Testis (tissue), 3 donors: ENCODE data around the gene MFSD2B. TPM values are rescaled to one million over a fixed set of nuclear protein-coding genes. Genes with fewer than 3 reads are reported as not detected.

ENCODE experiments used
- DNase-seq: peaks from one replicate; pipeline ENCODE4 v3.0.0-alpha.2; 2019
- H3K27ac ChIP-seq, 2 donors: fragments of 200-600 bp; sonication (generic); one replicate each; pipeline ENCODE4 v1.5.1; 2019
- H3K27me3 ChIP-seq: fragments of 200-600 bp; sonication (generic); one replicate; pipeline ENCODE4 v1.5.1; 2019
- H3K36me3 ChIP-seq: fragments of 200-600 bp; sonication (generic); one replicate; pipeline ENCODE4 v1.5.1; 2017; ENCODE audit warnings: low read depth; ENCODE audit errors: missing control alignments
- H3K4me1 ChIP-seq: fragments of 200-600 bp; sonication (generic); one replicate; pipeline ENCODE4 v1.5.1; 2019
- H3K4me3 ChIP-seq, 2 donors: fragments of 200-600 bp; sonication (generic); one replicate each; pipeline ENCODE4 v1.5.1; 2017 to 2019
- H3K9me3 ChIP-seq: fragments of 200-600 bp; sonication (generic); one replicate; pipeline ENCODE4 v1.5.1; 2017
- POLR2A ChIP-seq: fragments of 450-650 bp; IDR thresholded peaks from one replicate; pipeline ENCODE4 v1.6.1; 2017; ENCODE audit warnings: antibody characterized with exemption, mild to moderate bottlenecking, moderate library complexity
- WGBS, 2 donors: methylation state at CpG; one replicate each; pipeline ENCODE4 v1.1.5; 2018; 5-methylcytosine and 5-hydroxymethylcytosine counted together
- intact Hi-C: fragments of 100-400 bp; cut with DNase I; formaldehyde crosslinking; loops from one replicate; pipeline ENCODE4 v1.15.1; 2023; ENCODE audit warnings: low total_unique reads
- polyA plus RNA-seq: library from polyadenylated mRNA; stranded (reverse); fragments of 350-450 nt; fragmentation: Illumina TruSeq; extraction: RNeasy Lipid Tissue Mini Kit (QIAGEN cat#74804); gene quantifications from one replicate; pipeline ENCODE4 v1.2.3, GENCODE V29; 2014; ENCODE audit warnings: low read depth, low replicate concordance; ENCODE audit not compliant: insufficient read depth
- small RNA-seq, 2 donors: library from RNA; depleted of rRNA; stranded (forward); fragments of <200 nt; gene quantifications; one replicate each; pipeline ENCODE3, GENCODE V24; 2016
- total RNA-seq, 2 donors: library from RNA; depleted of rRNA; stranded (reverse); fragments of >200 nt; gene quantifications; one replicate each; pipeline ENCODE4 v1.2.3, GENCODE V29; 2016
- TF ChIP-seq, protein P1 (sequence below), 3 experiments: fragments of 450-650 bp in 2 of 3; fragments of 200-600 bp in 1 of 3; sonication (generic) in 1 of 3; IDR thresholded peaks; one replicate each; pipeline ENCODE4 v1.5.1; 2016 to 2019; ENCODE audit warnings: antibody characterized with exemption in 3 of 3, mild to moderate bottlenecking in 2 of 3, moderate library complexity in 1 of 3

Gene MFSD2B
- total and polyA plus RNA-seq, 3 donors from 2014 or later = 0.39 to 0.94 (median 0.50) TPM

DNA sequence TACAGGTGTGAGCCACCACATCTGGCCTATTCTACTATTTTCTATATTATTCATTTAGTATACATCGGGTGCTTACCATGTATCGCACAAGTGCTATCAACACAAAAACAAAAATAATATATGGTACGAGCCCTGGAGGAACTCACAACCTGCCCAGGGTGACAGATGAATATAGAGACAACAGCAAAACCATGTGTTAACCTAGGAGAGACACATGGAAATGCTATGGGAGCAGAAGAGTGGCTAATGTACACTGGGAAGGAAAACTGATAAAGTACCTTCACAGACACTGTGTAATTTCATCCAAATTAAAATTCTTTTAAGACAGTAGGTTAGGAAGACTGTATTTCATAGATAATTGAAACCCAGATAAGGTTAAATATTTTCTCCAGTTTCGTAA, 62.4 kb downstream of the MFSD2B start:
- intact Hi-C loops = no loop called here
- WGBS, 2 donors = 92% methylated on average over 4 of the region's 4 CpGs
- TF ChIP-seq, protein P1, sequence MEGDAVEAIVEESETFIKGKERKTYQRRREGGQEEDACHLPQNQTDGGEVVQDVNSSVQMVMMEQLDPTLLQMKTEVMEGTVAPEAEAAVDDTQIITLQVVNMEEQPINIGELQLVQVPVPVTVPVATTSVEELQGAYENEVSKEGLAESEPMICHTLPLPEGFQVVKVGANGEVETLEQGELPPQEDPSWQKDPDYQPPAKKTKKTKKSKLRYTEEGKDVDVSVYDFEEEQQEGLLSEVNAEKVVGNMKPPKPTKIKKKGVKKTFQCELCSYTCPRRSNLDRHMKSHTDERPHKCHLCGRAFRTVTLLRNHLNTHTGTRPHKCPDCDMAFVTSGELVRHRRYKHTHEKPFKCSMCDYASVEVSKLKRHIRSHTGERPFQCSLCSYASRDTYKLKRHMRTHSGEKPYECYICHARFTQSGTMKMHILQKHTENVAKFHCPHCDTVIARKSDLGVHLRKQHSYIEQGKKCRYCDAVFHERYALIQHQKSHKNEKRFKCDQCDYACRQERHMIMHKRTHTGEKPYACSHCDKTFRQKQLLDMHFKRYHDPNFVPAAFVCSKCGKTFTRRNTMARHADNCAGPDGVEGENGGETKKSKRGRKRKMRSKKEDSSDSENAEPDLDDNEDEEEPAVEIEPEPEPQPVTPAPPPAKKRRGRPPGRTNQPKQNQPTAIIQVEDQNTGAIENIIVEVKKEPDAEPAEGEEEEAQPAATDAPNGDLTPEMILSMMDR (IDR thresholded peaks at IDR 0.05) = no peak
- no peak for TF ChIP-seq POLR2A
- no peaks in the 10 kb centered on the region for H3K36me3 ChIP-seq
- DNase-seq = no peak
- H3K4me3 ChIP-seq = no peak overlapping the region
- no peaks in the 10 kb centered on the region for H3K9me3 ChIP-seq
- H3K27me3 ChIP-seq = no peaks in the 10 kb centered on the region
- H3K27ac ChIP-seq = no peak overlapping the region
- H3K4me1 ChIP-seq = peaks cover 6% of the 10 kb centered on the region

DNA sequence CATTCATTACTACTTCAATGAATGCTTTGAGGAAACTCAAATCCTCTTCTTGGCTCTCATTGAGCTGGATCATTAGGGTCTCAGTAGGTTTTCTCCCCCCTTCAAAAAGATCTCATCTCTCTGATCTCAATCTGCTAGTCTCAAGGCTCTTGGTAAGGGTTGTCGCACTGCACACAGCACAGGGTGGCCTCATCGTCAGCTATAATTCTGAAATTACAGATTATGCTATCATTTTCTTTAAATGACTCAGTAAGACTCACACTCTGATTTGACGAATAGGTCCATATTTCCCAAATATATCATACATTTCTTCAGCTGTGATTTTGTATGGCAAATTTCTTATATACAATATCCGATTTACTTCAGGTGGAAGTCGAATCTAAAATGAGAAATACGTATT, 63.9 kb downstream of the MFSD2B start:
- Histone ChIP-seq H3K9me3 (no peaks in the 10 kb centered on the region), H3K27me3 (no peaks in the 10 kb centered on the region), H3K36me3 (no peaks in the 10 kb centered on the region), H3K27ac (no peak overlapping the region), H3K4me3 (no peak overlapping the region), H3K4me1 (peaks cover 11% of the 10 kb centered on the region)
- TF ChIP-seq POLR2A = no peak
- TF ChIP-seq, protein P1 (IDR thresholded peaks at IDR 0.05) = no peak
- no peak for DNase-seq
- 89 to 96% methylated on average over 6 of the region's 6 CpGs for WGBS, 2 donors
- intact Hi-C loops = no loop called here

DNA sequence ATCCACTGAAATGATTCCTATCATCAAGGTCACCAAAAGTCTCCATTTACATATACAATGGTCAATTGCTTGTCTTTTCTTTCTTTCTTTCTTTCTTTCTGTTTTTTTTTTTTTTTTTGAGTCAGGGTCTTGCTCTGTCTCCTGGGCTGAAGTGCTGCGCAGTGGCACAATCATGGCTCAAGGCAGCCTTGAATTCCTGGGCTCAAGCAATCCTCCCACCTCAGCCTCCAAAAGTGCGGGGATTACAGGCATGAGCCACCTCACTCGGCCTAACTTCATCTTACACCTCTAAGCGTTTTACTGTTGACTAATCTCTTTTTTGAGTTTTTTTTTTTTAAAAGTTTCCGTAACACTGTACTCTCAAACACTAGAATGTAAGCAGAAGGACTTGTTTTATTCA, 65.4 kb downstream of the MFSD2B start:
- 43 to 56% methylated on average over 5 of the region's 5 CpGs for WGBS, 2 donors
- H3K27ac ChIP-seq = no peak overlapping the region
- DNase-seq = no peak
- TF ChIP-seq POLR2A = no peak
- TF ChIP-seq, protein P1 (IDR thresholded peaks at IDR 0.05) = no peak
- H3K27me3 ChIP-seq = no peaks in the 10 kb centered on the region
- peaks cover 11% of the 10 kb centered on the region for H3K4me1 ChIP-seq
- H3K4me3 ChIP-seq = peak overlapping the region in 1 of 2 donors; percentile 78
- H3K36me3 ChIP-seq = no peaks in the 10 kb centered on the region
- intact Hi-C loops = loop anchor here (5.0 kb wide), 1 partner anchor 148 kb away; the partner anchor contains the start of gene ATAD2B
- no peaks in the 10 kb centered on the region for H3K9me3 ChIP-seq

Small RNA genes lying within 50 kb of the gene (small RNA-seq; reads per million reads assigned to genes)
- gene RN7SL610P (0 reads per million in 2 donors), gene RNU6-370P (0 reads per million in 2 donors)

Other genes starting within 250 kb of the MFSD2B start
- gene ATAD2B, start 83.0 kb upstream of the MFSD2B start, total RNA-seq = 10 to 100 TPM; 23.2 to 32.3 TPM
- gene ATAD2B, start 83.0 kb upstream of the MFSD2B start, polyA plus RNA-seq = 11.7 TPM
- 10 to 100 TPM; 11.9 to 18.4 TPM for gene UBXN2A, start 69.6 kb upstream of the MFSD2B start, total RNA-seq
- gene UBXN2A, start 69.6 kb upstream of the MFSD2B start, polyA plus RNA-seq = 9.4 TPM
- 10 to 100 TPM in 1 of 2 donors, 1 to 10 TPM in 1; 9.8 to 11.5 TPM for gene WDCP, start 37.3 kb downstream of the MFSD2B start, total RNA-seq
- 10.4 TPM for gene WDCP, start 37.3 kb downstream of the MFSD2B start, polyA plus RNA-seq
- gene FKBP1B, start 39.7 kb downstream of the MFSD2B start, total RNA-seq = 1 to 10 TPM; 2.7 to 3.0 TPM
- gene FKBP1B, start 39.7 kb downstream of the MFSD2B start, polyA plus RNA-seq = 3.6 TPM
- 10 to 100 TPM; 69.3 to 87.4 TPM for gene SF3B6, start 66.2 kb downstream of the MFSD2B start, total RNA-seq
- gene SF3B6, start 66.2 kb downstream of the MFSD2B start, polyA plus RNA-seq = 142 TPM
- gene TP53I3, start 74.7 kb downstream of the MFSD2B start, total RNA-seq = 10 to 100 TPM; 31.3 to 36.5 TPM
- 70.4 TPM for gene TP53I3, start 74.7 kb downstream of the MFSD2B start, polyA plus RNA-seq
- gene PFN4, start 113.2 kb downstream of the MFSD2B start, total RNA-seq = 10 to 100 TPM; 39.8 to 62.8 TPM
- 248 TPM for gene PFN4, start 113.2 kb downstream of the MFSD2B start, polyA plus RNA-seq
- 10 to 100 TPM; 45.3 to 56.2 TPM for gene FAM228B, start 113.4 kb downstream of the MFSD2B start, total RNA-seq
- 47.1 TPM for gene FAM228B, start 113.4 kb downstream of the MFSD2B start, polyA plus RNA-seq
- gene FAM228A, start 165.0 kb downstream of the MFSD2B start, total RNA-seq = 10 to 100 TPM; 29.7 to 33.4 TPM
- 72.4 TPM for gene FAM228A, start 165.0 kb downstream of the MFSD2B start, polyA plus RNA-seq